Activated T-helper 1 cell treated with anti-CD3 and anti-CD28 coated beads, Interleukin-2, amount 50 U/mL, for 16 hours (primary cell): ENCODE measurements around the gene AKR1B15.
"Not testable (repeated sequence)": the region's sequence is repeated elsewhere in the genome, so short reads cannot be mapped to it uniquely, and the experiment has no call there.

Experiments used
- DNase-seq, 2 donors: peaks; one replicate each; pipeline ENCODE4 v3.0.0-alpha.2; 2020; ENCODE audit warnings: low read depth in 1 of 2, low spot score in 1 of 2

AKR1B15 gene

DNA sequence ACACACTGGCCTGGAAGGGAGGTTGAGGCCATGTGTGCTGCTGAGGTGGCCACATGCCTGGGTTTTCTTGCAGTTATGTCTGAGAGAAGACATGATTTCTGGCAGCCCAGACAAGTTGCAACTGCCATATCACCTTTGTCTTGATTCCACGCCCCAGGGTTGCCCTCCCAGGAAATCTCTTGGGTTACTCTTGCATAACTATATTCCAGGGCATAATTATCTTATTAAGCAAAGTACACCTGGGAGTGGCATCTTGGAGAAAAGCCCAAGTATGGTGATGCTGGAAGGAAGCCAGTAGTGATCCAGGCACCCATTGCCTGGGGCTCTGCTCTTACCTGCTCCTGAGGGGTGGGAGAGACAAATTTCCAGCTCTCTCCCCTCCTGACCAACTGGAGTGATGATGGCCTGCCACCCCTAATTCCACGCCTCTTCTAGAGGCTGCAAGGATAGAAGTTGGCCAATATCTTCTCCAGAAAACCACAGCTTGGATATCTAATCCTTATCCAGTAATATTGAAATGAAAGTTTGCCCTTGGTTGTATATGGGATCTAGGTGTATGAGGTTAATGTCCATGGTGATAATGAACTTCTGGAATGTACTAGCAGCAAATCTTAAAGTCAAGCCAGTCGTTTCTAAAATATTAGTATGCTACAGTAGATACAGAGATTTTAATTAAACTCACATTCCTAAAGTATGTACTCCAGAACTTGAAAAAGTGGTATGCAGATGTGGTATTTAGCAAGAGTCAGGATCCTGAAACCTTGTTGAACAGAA is 16.5 kb upstream of the AKR1B15 start:
- DNase-seq, result no peak

DNA sequence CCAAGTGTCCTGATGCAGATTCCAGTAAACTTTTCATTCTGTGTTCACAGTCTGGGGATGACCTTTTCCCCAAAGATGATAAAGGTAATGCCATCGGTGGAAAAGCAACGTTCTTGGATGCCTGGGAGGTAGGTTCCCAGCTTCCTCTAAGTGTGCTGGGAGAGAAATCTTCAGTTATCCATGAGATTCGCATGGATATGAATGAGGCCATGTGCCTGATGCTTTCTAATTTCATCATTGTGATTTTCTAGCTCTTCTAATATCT is 16.0 kb upstream of the AKR1B15 start:
- no peak for DNase-seq

DNA sequence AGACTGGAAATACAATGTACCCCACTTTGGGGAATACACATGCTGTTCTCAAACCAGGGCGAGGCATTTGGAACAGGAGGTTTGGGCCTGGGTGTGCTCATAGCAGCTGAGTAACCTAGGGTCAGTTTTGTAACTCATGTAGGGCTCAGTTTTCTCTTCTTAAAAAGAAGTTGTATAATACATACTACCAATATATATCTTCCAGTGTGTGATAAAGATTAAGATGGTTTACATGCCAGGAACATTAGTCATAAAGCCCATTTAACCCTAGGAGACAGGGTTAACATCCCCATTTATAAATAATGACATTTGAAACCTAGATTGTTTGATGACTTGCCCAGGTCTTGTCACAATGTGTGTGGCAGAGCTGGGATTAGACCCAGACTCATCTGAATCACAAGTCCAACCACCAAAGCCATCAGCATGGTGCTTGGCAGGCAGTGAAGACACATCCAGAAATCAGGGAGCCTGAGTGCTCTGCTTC is 15.6 kb upstream of the AKR1B15 start:
- DNase-seq, result no peak

DNA sequence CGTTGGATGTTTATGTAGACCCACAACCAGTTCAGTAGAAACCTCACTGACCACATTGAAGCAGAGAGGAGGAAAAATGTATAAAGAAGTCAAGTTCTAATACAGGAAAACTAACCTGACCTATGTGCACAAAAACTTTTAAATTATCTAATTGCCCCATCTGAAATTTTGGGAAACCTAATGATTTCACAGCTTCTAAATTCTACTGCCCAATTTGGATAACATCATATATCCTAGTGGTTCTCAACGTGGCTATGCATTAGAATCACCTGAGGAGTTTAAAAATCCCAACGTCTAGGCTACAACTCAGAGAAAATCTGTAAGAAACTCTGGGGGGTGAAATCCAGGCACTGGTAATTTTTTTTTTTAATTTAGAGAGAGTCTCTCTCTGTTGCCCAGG is 14.3 kb upstream of the AKR1B15 start:
- DNase-seq, result no peak

DNA sequence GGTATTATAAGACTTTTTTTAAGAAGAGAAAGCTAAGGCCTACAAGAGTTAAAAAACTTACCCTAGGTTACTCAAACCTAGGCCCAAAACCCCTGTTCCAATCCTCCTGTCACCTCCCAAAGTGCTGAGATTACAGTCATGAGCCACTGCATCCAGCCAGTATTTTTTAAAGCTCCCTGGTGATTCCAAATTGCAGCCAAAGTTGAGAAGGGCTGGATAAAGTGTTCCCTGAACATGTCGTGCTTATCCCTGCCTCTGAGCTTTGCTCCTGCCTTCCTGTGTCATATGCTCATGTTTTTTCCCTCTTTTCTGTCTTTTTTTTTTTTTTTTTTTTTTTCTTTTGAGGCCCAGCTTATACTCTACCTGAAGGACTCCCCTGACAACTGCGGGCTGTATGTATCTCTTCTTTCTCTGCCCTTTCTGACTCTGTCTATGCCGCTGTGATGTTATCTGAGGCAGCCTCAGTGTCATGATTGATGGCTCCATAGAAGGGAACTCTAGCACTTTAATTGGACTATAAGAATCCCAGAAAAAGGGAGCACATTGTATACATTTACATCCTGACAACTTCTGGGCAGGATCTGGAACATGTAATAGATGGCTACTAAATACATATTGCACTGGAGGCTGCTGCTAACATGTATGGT is 13.5 kb upstream of the AKR1B15 start:
- no peak for DNase-seq

DNA sequence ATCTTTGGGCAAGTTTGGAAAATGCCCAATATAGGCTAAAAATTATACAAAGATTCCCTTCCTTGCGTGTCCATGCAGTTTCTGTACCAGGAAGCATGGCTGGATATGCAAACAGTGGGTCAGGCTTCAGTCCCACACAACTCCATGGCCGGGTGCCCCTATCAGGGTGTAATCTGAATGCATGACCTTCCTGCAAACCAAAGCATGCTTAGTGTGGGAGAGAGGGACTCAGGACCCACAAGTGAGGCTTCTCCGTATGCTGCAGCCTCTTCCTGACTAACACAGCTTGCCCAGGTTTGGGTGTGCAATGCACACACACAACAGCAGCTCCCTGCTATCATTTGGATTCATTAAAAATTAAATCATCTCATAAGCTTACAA is 13.0 kb upstream of the AKR1B15 start:
- no peak for DNase-seq

DNA sequence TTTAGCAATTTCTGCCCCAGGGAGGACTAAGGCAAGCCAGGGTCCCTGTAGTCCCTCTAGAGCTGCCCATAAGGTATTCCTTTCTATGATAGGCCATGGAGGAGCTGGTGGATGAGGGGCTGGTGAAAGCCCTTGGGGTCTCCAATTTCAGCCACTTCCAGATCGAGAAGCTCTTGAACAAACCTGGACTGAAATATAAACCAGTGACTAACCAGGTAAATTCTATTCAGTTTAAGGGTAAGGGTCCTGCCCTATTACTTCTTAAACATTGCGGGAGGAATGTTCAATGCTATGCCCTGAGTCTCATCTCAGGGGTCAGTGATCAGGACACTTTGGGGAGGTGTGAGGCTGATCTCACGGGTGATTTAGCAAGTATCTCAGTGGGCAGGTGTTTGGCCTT is 12.4 kb upstream of the AKR1B15 start:
- not testable (repeated sequence) for DNase-seq

DNA sequence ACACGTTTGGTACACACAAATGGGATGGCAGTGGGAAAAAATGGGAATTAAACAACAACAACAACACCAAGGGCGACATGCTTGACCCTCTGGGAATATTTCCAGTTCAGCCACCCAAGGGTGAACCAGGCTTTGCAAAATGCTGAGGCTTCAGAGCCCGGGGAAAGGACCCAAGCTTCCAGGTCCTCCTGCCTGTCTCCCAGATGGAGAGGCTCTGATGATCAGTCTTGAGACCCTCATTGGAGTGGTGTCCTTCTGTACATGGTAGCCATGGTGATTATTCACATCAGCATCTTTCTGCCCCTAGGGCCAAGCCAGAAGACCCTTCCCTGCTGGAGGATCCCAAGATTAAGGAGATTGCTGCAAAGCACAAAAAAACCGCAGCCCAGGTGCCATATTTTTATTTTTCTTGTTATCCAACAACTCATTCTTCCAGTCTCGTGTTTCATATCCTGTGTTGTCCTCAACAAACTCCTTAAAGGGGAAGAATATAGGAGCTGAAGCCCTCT is 11.6 kb upstream of the AKR1B15 start:
- not testable (repeated sequence) for DNase-seq

DNA sequence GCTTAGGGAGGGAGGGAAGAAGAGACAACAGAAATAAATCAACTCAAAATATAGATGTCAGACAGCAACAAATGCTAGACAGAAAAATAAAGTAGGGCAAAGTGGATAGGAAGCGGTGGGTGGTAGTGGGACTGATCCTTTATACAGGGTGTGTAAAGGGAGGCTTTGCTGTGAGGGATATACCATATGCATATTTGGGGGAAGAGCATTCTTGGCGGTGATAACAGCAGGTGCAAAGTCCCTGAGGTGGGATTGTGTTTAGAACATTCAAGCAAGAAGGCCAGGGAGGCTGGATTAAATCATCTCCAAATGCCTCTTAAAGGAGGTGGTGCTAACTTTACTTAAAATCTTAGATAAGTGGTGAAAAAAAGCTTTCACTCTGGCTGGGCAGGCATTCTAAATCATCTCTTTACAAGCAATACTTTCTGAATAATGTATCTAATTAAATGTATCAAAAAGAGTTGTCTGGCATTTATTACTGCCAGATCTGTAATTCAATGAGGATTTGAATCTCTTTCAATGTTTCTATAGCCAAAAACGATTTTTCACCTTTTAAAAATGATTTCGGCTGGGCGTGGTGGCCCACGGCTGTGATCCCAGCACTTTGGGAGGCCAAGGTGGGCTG is 9.4 kb upstream of the AKR1B15 start:
- DNase-seq, result no peak

DNA sequence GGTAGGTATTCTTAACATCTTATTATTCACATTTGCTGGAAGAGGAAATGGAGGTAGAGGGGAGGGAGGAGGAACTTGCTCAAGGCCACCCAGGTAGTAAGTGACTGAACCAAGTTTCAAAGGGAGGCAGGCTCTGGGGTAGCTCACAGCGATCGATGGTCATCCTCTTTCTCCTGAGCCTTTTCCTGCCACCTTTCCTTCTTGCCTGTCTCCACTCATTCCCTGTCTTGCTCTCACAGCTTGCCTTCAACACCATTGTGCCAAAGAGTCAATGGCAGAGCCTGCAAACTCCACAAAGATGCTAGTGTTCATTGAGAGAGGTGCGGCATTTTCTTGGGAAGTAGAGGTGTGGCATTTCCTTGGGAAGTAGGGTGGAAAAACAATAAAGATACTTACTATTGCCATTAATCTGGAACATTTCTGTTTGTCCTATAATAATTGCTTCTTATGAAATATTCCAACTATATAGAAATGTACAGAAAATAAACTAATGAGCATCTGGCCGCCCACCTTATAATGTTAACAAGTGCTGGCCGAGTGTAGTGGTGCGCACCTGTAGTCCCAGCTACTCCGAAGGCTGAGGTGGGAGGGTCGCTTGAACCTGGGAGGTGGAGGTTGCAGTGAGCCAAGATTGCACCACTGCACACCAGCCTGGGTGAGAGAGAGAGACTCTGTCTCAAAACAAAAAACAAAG is 7.3 kb upstream of the AKR1B15 start:
- DNase-seq, result not testable (repeated sequence)

DNA sequence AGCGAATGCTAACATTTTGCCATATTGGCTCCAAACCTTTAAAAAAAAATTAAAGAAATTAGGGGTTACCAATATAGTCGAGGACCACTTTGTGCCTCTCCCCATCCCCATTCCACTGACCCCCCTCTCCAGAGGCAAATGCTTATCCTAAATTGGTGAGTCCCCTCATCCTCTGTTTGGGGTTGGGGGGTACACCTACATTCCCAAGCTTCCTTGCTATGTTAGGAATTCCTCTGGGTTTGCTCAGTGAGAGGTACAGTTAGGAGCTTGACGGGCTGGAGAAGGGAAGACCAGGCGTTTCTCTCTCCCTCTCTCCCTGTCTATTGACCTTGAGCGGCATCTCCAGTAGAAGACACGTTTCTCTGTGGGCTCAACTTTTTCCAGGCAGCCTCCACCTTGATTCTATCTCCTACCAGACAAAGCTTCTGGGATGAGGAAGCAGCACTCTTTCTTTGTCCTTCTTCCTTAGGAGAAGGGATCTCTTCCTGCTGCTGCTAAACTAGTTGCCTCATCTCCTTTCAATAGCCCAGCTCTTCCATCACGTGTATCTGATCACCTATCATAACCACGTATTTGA is 6.6 kb upstream of the AKR1B15 start:
- no peak for DNase-seq

DNA sequence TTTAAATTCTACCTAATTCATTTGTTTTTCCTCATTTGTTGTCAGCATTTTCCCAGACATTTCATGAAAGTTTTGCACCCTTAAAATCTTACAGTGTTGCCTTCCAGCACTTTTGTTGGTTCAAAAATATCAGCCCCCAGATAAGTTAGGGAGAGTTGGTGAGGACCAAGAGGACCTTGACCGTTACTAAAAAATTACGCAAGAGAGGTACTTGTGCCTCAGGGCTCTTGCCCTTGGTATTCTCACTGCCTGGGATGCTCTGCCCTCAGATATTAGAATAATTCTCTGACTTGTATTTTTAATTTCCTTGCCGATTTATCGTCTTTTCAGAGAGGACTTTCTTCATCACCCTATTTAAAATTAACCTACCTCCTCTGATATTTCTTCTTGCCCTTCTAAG is 3.5 kb upstream of the AKR1B15 start:
- no peak for DNase-seq

DNA sequence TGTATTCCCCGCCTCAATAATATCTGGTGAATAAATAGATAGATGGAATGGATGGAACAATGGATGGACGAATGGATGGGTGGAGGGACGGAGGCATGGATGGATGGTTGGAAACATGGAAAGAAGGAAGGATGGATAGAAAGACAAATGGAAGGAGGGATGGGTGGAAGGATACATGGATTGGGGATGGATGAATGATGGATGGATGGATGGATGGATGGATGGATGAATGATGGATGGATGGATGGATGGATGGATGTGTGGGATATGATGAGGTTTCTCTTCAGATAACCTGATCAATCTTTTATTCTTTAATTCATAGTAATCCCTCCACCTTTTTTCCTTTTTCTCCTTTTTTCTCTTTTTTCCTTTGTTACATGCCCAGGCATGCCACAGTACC is 3.0 kb upstream of the AKR1B15 start:
- DNase-seq, result no peak

DNA sequence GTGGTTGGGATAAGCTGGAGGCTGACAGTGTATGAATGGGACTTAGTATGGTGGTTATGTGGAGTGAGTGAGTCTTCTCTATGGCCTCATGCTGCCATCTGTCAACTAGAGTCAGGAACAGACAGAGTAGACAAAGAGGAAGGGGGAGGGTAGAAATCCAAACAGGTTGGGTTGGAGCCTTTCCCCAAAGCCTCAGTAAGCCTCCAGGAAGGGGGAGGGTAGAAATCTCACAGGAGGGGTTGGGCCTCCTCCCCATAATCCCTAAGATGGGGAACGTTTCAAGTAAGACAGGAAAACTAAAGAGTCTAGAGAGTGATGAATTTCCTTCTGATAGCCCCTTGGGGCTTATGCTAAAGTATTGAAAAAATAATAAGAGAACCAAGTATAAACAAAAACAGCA is 2.0 kb upstream of the AKR1B15 start:
- no peak for DNase-seq

DNA sequence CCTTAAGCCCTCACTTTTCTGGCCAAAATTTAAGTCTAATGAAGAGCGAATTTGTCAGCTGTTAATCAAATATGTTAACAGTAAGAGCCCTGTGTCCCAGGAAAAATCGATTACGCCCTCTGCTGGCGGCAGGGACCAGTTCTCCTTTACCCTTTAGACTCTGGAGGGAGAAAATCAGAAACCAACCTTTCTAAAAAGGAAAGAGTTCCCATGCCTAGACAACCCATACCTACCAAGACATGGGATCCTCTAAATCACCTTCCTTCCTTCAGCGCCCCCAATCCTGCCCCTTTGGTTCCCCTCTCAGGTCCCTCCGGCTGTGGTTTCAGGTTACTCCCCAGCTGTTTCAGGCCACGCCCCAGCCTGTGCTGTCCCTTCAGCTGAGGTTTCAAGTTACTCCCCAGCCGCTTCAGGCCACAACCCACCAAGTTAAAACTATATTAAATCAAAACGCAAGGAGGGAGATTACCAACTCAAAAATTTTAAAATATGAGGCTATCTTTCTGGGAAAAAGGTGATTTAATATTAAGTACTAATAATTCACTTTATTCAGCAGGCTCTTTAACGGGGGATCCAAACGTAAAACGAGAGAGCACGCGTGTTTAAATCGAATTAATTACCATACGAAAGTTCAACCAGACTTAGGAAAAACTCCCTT is 1.4 kb upstream of the AKR1B15 start:
- peak; percentile 43 to 57 for DNase-seq

DNA sequence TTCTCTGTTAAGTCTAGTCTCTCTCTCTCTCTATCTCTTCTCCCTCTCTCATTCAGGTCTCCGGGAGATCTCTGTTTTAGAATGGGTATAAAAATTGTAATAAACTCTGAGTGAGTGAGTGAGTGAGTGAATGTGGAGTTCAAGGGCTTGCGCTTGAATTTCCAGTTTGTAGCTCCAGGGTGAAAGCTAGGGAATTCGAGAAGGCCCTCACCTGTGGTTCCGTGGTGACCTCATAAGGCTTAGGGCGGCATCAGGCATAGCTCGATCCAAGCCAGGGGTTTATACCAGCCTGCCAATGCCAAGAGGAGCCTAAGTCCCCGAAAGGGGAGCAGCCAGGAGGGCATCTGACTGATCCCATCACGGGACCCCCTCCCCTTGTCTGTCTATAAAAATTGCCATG is 456 bp downstream of the AKR1B15 start:
- DNase-seq, result no peak

DNA sequence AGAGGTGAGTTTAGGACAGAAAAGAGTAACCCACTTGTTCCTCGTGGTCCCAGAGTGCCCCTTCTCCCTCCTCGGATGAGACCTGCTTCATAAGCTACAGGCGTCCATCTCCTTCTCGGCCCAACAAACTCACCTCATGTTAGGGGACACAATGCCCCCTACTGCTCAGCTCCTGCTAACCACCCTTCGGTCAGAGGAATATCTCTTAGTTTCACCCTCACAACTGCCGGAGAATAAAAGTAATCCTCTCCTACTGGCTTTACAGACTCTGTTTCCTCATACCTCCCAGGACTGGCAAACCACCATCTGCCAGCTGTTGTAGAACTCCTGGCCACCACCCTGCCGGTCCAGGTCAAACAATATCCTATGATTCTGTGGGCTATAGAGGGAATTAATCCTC is 3.2 kb downstream of the AKR1B15 start:
- no peak for DNase-seq

DNA sequence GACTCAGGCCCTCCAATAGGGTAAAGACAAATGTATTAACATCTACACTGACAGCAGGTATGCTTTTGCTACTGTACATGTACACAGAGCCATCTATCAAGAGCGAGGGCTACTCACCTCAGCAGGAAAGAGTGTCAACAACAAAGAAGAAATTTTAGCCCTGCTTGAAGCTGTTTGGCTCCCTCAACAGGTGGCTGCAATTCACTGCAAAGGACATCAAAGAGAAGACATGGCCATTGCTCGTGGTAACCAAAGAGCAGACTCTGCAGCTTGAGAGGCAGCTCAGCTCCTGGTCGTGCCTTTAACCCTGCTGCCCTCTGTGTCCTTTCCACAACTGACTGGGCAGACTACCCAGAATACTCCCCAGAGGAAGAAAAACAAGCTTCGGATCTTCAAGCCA is 5.1 kb downstream of the AKR1B15 start:
- no peak for DNase-seq

DNA sequence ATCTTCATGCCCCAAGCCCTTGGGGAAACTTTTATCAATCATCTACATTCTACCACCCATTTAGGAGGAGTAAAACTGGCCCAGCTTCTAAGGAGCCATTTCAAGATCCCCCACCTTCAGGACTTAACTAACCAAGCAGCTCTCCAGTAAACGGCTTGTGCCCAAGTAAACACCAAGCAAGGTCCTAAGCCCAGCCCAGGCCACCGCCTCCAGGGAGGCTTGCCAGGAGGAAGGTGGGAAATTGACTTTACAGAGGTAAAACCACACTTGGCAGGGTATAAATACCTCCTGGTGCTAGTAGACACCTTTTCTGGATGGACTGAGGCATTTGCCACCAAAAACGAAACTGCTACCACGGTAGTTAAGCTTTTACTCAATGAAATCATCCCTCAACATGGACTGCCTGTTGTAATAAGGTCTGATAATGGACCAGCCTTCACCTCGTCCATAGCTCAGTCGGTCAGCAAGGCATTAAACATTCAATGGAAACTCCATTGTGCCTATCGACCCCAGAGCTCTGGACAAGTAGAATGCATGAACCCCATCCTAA is 5.6 kb downstream of the AKR1B15 start:
- DNase-seq, result no peak

DNA sequence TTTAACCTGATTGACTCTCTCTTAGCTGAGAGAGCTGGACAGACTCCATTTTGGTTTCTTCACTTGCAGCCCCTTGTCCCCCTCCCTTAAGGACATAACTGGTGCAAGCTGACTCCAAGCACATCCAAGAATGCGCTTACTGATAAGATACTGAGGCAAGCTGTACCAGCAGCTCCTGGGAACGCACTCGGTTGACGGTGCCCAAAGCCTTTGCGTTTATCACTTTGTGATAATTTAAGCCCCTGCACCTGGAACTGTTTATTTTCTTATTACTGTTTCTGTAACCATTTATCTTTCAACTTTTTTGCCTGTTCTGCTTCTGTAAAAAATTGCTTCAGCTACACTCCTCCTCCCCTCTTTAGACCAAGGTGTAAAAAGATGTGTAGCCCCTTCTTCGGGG is 8.5 kb downstream of the AKR1B15 start:
- DNase-seq, result no peak

DNA sequence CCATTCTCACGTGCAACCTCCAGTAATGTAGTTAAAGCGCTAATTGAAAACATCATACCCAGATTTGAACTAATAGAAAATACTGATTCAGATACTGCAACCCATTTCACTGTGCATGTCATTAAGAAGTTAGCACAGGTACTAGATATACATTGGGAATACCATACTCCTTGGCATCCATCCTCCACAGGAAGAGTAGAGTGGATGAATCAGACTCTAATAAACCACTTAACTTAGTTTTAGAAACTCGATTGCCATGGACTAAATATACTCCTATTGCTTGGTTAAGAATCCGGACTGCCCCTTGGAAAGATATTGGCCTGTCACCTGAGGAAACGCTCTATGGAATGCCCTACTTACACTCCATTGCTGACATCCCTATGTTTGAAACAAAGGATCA is 9.5 kb downstream of the AKR1B15 start:
- DNase-seq, result no peak
